ENCODE results near the gene ALDH9A1. TPM values are rescaled to one million over a fixed set of nuclear protein-coding genes. Genes with fewer than 3 reads are reported as not detected.
A peak's percentile ranks its signal among the peaks of the same experiment; 100 is the strongest.

Gene ALDH9A1
- total and polyA plus RNA-seq, 2 of the 8 experiments (the other 6 are each of a cell fraction or from before 2014, with no cell fraction given) = 57.6 to 63.8 TPM

DNA sequence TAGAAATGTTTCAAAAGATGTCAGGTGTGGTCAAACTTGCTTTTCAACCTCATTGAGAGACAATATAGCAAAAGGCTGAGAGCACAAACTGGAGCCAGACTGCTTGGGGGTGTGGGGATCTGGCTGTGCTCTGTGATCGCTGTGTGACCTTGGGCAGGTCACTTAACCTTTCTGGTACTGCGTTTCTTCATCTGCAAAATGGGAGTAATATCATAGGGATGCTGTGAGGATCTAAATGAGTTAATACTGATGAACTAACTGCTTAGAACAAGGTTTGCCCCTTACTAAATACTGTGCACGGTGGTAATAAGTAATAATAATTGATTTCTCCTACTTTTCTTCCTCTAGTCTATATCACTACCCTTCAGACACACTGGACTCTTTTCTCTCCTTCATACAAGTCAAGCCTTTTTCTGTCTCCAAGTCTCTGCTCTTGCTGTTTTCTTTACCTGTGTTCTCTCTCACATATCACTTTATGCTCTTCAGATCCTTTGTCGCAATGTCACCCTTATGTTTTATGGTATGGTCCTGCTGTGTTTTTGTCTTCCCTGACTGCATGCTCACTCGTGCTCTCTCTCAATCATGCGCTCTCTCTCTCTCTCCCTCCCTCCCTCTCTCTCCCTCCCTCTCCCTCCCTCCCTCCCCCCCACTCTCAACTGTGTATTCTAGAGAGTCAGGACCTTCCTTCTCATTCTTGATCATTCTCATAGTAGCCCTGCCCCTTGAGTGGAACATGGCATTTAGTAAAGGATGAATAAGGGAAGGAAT, 64.0 kb downstream of the ALDH9A1 start:
- Histone ChIP-seq H4K8ac (ENCODE audit: extremely low read depth, insufficient read depth, low read length) (no peak overlapping the region), H2AK5ac (ENCODE audit: low read depth, low read length) (no peak overlapping the region), H3K9me3 (ENCODE audit: insufficient read depth in 2 of 2, low read depth in 1 of 2, low read length in 1 of 2) (no peaks in the 10 kb centered on the region), H4K5ac (ENCODE audit: insufficient read length, low read depth, low read length) (no peak overlapping the region), H3K4me2 (ENCODE audit: insufficient read depth in 1 of 2, low read depth in 2 of 2, low read length in 2 of 2) (peak overlapping the region; percentile 47 to 50; a peak in 3 of 4 replicates), H3K56ac (replicated peaks; ENCODE audit: insufficient read length, low read depth, low read length) (no peak overlapping the region), H4K91ac (replicated peaks; ENCODE audit: insufficient read length, low read length) (no peak overlapping the region), H3K23me2 (ENCODE audit: low read depth, low read length) (peaks cover 10% of the 10 kb centered on the region; the same call in 1 of the 2 replicates), H3K79me1 (ENCODE audit: low read depth, low read length) (no peaks in the 10 kb centered on the region), H3K27me3 (replicated peaks in 1 of 4; ENCODE audit: control insufficient read depth in 3 of 4, extremely low read depth in 1 of 4, insufficient read depth in 3 of 4, low read length in 3 of 4) (no peaks in the 10 kb centered on the region), H3K27ac (ENCODE audit: low read depth, low read length) (no peak overlapping the region), H3K23ac (ENCODE audit: insufficient read length) (no peak overlapping the region), H2AFZ (ENCODE audit: low read length) (no peak overlapping the region), H3K4me3 (ENCODE audit: extremely low read depth in 1 of 4, insufficient read depth in 2 of 4, low read depth in 3 of 4, low read length in 4 of 4) (no peak overlapping the region), H4K20me1 (replicated peaks in 1 of 2; ENCODE audit: control insufficient read depth in 1 of 2, insufficient read depth in 2 of 2, low read length in 2 of 2) (no peaks in the 10 kb centered on the region), H3K9ac (replicated peaks in 1 of 4; ENCODE audit: extremely low read depth in 1 of 4, low read depth in 3 of 4, low read length in 3 of 4) (no peak overlapping the region), H2BK120ac (replicated peaks; ENCODE audit: low read depth, low read length) (no peak overlapping the region), H2BK5ac (ENCODE audit: low read depth, low read length) (no peak overlapping the region), H2BK15ac (ENCODE audit: low read length) (no peak overlapping the region), H3K4ac (replicated peaks; ENCODE audit: insufficient read length, low read depth, low read length) (no peak overlapping the region), H2BK12ac (ENCODE audit: low read depth, low read length) (no peak overlapping the region), H3K79me2 (ENCODE audit: control insufficient read depth in 1 of 2, insufficient read depth in 2 of 2, low read length in 2 of 2) (peaks cover 0 to 34% of the 10 kb centered on the region in 2 experiments; a peak in 2 of 4 replicates), H3K18ac (ENCODE audit: extremely low read depth, low read length) (no peak overlapping the region), H2BK20ac (ENCODE audit: low read length) (no peak overlapping the region), H3K4me1 (replicated peaks in 1 of 4; ENCODE audit: control insufficient read depth in 3 of 4, insufficient read depth in 4 of 4, low read length in 3 of 4) (peaks cover 3 to 17% (median 6%) of the 10 kb centered on the region in 4 experiments; a peak in 4 of 7 replicates), H3K14ac (ENCODE audit: insufficient read length) (no peak overlapping the region), H3K36me3 (ENCODE audit: control insufficient read depth in 2 of 4, insufficient read depth in 4 of 4, low read length in 3 of 4) (no peaks in the 10 kb centered on the region; a peak in 1 of 8 replicates)
- no peak for DNase-seq (ENCODE audit: low read depth in 1 of 2, low spot score in 2 of 2)
- TF ChIP-seq KDM1A (IDR thresholded peaks at IDR 0.05; ENCODE audit: borderline replicate concordance, low read length) = peak; percentile 85
- no peak for TF ChIP-seq NRF1 (IDR thresholded peaks at IDR 0.05; ENCODE audit: low read depth, low read length)
- TF ChIP-seq HDAC6 (IDR thresholded peaks at IDR 0.05; ENCODE audit: low read depth, low read length) = no peak
- TF ChIP-seq CBX5 (IDR thresholded peaks at IDR 0.05; ENCODE audit: low read depth, low read length) = no peak
- no peak for FAIRE-seq
- POLR2A ChIA-PET (ENCODE audit: partially characterized antibody) = interaction anchor here (0.6 to 0.8 kb wide), 2 partner anchors 10 to 14 kb away, joined by 3 to 5 read pairs; no protein-coding TSS in a partner anchor
- CTCF ChIA-PET (ENCODE audit: partially characterized antibody) = interaction anchor here (4.7 kb wide), 1 partner anchor 33 kb away, joined by 18 read pairs; no protein-coding TSS in a partner anchor
- 67% methylated on average over 4 of the region's 6 CpGs; no CpG with 5 or more reads in 1 of the 2 experiments for WGBS, 2 experiments (ENCODE audit: extremely low coverage in 1 of 2, insufficient coverage in 1 of 2, insufficient read length in 1 of 2, insufficient replicate concordance in 2 of 2, low coverage in 1 of 2, low lambda C conversion rate in 2 of 2, missing lambda C conversion rate in 1 of 2)

Measured in H1 (cell line).